Femur (tissue), 1 donor: ENCODE measurements around the gene ASXL1.

Experiments used
- DNase-seq: peaks from one replicate; pipeline ENCODE4 v3.0.0-alpha.2; 2017

The ASXL1 gene

GRCh38 chr20:32442630-32443373 is 84.7 kb downstream of the ASXL1 start:
- no peak for DNase-seq

DNA sequence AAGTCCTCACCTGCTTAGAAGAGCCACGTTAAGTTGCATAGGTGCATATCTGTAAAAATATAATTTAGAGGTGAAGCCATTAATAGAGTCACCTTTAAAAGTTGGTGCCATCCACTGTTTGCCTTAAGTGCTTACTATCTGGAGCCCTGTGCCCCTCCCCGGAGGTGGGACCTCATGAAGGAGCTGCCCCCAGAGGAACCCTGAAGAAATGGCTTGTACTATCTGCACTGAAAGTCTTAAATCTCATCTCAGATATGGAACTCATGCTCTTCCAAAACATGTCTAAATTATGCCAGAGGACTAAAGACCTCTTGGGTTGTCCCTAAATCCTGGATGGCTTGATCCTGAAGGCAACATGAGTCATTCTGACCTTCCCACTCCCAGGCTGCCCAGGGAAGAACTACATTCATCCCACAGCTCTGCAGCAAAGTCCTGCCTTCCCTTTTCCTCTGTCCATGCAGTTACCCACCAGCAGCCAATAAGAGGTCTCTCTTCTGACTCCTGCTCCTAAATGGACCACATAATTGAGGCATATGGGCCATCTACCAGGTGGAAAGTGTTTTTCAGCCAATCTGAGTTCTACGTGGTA is 85.3 kb downstream of the ASXL1 start:
- DNase-seq: no peak

- no peak for DNase-seq
Observed at GRCh38 chr20:32444474-32445220, 86.5 kb downstream of the ASXL1 start.

GRCh38 chr20:32445539-32446273 is 87.6 kb downstream of the ASXL1 start:
- DNase-seq: no peak

DNA sequence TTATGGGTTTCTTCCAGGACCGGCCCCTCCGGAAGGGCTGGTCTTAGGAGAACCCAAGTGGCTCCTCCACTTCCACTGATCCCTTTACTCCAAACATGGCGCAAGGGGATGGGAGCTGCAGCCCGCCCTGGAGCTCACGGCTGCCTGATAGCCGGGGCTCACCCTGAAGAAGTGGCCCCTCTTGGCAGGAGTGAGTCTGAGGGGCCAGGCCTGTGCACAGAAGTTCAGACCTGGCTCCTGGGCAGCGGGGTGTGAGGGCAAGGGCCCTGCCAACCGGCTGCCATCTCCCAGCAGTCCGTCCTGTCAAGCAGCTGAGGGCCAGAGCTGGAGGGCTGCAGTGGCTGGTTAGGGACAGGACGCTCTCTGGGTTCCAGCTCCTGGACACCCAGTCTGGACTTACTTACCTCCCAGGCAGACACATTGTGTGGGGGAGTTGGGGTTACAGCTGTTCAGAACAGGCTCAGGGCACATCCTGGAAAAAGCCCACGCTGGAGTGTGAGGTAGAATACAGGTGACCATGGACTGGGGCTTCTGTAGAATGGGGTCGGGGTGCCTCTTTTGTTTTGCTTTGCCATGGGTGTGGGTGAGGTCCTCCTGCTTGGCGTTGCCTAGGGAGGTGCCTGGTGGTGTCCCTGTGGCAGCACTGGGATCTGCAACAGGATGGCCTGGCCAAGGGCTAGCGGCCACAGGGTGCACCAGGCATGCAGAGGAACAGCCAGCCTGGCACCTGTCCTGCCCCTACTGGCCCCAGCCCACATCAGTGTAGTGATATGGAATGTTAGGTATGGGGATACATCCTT is 88.4 kb downstream of the ASXL1 start:
- peak; percentile 12 for DNase-seq

DNA sequence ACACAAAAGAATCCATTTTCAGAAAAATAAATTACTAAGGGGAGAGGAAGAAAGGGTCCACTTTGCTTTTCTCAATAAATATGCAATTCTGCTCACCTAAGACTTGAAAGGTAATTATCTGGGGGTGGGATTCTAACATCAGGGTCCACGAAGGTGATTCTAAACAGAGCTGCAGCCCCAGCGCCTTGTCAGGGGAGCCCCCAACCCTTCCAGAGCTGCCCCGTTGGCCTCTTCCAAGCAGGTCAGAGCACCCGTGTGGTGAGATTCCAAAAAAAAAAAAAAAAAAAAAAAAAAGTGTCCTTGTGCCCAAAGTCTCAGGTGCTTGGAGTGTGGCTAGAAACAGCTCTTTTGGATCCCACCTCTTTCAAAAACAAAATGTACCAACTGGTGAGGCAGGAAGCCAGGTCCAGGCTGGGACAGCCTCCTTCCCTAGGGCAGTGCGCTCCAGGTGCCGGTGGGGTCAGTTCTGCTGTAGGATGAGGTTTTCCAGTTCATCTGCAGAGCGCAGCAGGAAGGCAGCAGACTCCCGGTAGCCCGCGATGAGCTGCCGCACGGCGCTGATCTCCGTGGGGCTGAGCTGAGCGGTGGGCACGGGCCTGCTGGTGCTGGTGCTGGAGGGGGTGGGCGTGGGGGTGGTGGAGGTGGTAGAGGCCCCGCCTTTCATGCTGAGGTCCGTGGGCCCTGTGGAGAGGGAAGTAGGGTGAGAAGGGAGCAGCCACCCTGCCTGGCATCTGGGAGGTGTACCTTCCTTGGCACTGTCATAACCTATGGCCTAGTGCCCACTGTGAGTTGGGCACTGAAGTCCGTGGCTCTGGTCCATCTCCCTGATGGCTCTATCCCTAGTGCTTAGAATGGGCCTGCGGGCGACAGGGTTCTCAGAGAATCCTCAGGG is 89.3 kb downstream of the ASXL1 start:
- peak; percentile 10 for DNase-seq

DNA sequence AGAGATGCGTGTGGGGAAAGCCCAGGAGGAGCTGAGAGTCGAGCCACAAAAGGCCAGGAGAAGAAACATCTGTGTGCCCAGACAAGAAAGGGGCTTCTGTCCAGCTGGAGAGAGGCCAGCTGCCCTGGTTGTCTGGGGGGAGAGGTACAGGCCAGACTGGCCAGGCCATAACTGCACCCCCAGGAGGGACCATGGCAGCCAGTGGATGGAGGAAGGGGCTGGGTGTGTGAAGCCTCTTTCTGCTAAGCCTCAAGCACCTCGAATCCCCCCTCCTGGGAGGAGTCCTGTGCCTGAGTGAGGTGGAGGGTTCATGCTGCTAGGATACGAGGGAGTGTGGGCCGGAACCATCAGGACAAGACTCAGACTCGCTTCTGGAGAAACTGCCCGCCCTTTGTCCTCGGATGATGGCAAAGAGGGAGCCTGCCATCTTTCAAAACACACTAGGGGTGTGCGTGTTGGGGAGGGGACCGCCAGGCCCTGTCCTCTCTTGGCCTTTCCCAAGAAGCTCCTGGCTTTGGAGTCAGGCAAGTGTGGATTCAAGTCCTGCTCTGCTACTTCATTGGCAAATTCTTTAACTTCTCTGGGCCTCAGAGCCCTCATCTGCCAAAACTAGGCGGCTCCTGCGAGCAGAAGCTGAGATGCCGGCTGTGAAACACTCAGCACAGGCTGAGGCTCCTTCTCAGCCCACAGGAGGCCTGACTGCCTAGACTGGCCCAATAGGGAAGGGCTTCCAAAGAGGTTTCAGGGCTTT is 90.3 kb downstream of the ASXL1 start:
- DNase-seq: peak; percentile 18

- DNase-seq: peak; percentile 21
Observed at GRCh38 chr20:32449057-32449889, 91.1 kb downstream of the ASXL1 start.

DNA sequence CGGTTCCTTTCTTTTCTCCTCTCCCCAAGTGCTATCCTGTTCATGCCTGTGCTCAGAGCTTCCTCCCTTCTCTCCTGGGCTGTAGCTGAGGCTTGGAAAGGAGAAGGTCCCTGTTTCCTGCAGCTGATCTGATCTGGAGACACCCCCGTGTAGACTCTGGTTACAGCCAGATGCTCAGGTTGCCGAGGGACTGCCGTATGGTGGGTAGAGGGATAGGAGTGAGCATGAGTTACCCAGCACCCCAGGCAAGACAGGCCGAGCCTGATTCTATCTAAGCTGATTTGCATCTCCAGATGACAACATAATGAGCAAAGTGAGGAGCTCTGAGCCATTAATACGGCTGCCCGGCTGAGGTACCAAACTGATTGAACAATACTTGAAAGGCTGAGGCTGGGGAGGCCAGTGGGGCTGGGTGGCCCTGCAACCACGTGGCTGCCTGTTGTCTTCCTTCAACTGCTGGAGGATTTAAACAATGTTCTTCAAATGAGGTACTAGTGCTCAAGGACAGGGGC is 91.8 kb downstream of the ASXL1 start:
- DNase-seq: peak; percentile 18

DNA sequence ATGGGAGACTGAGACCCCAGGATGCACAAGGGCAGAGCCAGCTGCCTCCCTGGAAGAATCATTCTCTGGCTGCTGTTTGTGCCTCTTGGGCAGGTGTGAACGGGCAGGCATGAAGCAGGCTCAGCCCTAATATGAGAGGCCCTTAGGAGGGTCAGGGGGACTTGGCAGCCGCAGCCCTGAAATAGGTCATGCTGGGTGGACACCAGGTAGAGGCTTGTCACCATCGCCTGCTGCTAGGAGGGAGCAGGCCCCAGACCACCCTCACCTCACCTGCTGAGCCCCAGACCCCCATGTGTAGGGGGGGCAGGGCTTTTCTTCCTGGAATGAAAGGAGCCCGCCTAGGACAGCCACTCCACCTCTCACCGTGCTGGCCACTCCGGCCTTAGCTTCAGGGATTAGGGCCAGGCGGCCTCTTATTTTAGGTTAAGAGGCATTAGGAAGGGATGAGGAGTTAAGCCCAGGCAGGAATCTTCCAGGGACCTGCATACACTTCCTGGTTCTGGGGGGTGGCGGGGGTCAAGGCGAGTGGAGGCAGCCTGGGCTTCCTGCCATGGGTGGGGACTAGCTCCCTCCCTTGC is 92.4 kb downstream of the ASXL1 start:
- DNase-seq: peak; percentile 22

DNA sequence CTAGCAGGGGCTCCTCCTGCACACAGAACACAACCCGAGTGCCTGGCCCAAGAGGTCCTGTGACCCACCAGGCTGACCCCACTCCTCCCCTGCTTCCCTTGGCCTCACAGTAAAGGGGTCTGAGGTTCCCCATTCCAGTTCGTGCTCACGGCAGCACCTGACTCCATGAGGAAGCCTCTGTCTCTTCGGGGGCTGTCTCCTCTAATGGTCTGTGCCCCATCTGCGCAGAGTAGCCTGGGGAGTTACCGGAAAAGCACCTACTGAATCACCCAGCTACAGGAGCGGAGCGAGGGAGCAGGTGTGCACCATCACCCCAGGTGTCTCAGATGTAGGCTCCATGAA is 93.2 kb downstream of the ASXL1 start:
- DNase-seq: no peak

DNA sequence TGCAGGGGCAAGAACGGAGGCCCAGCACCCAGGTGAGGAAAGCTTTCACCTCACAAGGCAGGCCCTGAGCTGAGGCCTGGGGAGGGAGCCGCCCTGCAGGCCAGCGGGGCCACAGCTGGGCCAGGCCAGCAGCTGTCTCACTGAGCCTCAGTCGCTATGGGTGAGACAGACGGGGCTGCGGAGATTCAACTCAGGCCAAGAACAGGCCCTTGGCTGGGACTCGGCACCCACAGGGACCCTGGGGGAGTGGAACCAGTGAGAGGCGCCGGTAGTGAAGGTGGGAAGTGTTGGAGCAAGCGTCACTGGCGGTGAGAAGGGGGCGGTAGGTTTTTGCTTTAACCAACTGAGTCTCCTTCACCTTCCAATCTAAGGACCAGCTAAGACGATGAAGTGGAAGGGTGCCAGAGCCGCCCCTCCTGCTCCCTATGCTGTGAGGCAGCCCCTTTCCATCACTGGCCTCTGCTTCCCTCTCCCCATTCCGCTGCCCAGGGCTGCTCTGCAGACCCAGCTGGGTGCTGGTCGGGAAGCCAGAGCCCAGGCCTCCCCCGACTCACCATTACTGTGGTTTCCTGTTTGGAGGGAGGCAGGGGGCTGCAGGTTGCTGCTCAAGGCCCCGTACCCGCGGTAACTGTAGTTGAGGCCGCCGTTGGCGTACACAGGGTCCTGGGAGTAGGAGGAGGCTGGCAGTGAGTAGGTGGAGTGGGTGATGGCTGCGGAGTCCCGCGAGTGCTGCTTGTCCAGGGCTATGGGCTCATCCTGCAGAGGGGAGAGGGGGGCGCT is 93.7 kb downstream of the ASXL1 start:
- peak; percentile 24 for DNase-seq

DNA sequence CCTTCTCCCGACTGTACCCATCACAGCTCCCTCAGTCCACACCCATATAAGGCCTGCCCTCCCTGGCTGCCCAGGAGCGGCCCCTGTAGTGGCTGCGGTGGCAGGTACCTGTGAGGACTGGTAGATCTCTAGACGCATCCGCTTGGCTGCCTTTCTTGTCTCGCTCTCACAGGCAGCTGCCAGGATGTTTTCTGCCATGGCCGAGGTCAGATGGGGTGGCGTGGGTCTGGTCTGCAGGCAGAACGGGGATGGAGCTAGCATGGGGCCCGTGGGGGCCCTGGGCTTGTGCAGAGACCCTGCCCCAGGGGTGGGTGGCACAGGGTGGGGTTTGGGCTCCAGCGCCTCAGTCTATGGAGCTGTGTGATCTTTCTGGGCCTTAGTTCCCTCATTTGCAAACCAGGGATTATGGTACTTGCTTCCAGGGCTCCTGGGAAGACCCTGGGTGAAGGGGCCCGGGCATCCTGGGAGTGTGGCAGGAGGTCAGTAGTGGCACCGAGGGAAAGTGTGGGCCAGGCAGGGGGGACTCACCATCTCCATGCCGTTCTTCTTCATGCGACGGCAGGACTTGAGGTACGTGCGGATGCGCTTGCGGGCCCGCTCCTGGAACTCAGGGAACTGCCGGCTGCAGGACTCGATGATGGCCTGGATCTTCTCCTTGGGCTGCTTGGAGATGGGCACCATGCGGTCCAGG is 94.8 kb downstream of the ASXL1 start:
- DNase-seq: no peak

DNA sequence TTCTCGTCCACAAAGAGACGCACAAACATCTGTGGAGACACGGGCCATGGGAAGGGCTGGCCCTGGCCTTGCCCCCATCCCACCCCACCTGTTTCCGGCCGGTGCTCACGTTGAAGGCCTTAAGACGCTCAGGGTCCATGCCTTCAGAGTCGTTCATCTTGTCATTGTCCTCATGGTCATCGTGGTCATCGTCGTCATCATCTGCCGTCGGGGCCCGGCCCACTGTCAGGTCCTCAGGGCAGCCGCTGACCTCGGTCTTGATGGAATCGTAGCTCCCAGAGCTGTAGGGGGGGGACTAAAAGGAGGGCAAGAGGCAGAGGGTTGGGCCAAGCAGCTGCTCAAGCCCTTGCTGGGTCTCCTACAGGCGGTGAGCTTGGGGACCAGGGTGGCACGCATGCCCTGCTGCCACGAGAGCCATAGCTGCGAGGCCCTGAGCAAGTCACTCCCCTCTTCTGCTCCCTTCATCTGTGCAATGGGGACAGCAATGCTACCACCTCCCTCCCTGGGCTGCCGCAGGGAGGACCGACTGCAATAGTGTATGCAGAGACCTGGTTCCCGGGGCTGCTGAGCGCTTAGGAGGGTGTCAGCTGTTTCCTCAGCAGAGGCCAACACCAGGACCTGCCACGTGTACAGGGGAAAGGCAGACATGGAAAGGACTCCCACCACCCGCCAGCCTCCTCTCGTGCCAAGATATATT is 95.5 kb downstream of the ASXL1 start:
- DNase-seq: no peak

DNA sequence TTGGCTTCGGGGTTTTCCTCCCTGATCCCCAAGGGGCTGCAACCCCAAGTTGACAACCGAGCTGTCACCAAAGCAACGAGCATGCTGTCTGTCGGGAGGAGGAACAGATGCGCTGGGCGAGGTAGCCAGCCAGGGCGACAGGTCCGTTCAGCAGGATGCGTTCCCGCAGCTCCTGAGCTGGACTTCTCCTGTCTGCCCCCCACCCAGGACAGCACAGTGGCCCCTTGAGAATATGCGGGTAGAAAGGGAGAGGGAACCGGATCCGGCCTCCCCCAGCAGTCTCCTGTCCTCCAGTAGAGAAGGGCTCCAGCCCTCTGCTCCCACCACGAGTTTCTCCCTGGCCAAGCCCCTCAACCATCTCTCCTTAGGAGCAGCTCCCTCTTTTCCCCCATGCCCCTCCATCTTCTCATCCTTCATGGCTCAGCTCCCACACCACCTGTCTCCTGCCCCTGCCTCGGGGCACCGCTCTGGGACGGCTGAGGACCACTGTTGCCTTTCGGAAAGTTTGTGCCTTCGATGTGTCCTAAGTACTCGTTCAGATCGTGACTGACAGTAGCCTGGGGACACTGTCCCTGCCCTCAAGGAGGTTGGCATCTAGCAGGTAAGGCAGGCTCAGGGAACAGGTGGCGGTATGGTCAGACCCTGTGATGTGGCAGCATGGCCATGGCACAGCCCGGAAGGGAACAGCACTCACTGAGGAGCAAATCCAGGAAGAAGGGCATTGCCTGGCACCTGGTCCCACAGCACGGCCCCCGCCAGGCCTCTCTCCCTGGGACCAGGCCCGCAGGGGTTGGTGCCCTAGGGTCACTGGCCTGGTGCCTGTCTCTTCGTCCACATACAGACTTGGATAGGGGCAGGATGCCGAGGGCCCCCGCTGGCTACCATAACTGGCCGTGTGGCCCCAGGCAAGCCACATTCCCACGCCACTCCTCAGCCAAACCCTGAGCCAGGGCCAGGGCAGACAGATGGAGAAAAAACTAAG is 96.3 kb downstream of the ASXL1 start:
- no peak for DNase-seq
